ENCODE data around the gene MEF2D. TPM values are rescaled to one million over a fixed set of nuclear protein-coding genes. Genes with fewer than 3 reads are reported as not detected.
A peak's percentile ranks its signal among the peaks of the same experiment; 100 is the strongest.

MEF2D gene
- total RNA-seq, result 10.6 and 10.7 TPM in 2 replicates

GRCh38 chr1:156500543-156500792, at the start of gene MEF2D:
Gene MEF2D (minus strand): TSS chr1:156500775. CDS start chr1:156483292, 17,483 bp downstream.
- no peak for DNase-seq (ENCODE audit: low read depth)
- peak within 1 kb of the TSS; percentile 98 for H3K4me3 ChIP-seq (ENCODE audit: low read depth, low read length)
- TF ChIP-seq CTCF (conservative IDR thresholded peaks at IDR 0.05; ENCODE audit: low read depth, low read length), result no peak

- no peak for TF ChIP-seq CTCF (conservative IDR thresholded peaks at IDR 0.05; ENCODE audit: low read depth, low read length)
- H3K4me3 ChIP-seq (ENCODE audit: low read depth, low read length), result no peak overlapping the region
- DNase-seq (ENCODE audit: low read depth), result no peak
These were observed 49.8 kb upstream of the MEF2D start for GRCh38 chr1:156550346-156550745.

GRCh38 chr1:156549831-156550230, 49.3 kb upstream of the MEF2D start:
- no peak for DNase-seq (ENCODE audit: low read depth)
- TF ChIP-seq CTCF (conservative IDR thresholded peaks at IDR 0.05; ENCODE audit: low read depth, low read length), result no peak
- H3K4me3 ChIP-seq (ENCODE audit: low read depth, low read length), result no peak overlapping the region

GRCh38 chr1:156549390-156549789, 48.8 kb upstream of the MEF2D start:
- DNase-seq (ENCODE audit: low read depth), result no peak
- peak; percentile 8 for TF ChIP-seq CTCF (conservative IDR thresholded peaks at IDR 0.05; ENCODE audit: low read depth, low read length)
- H3K4me3 ChIP-seq (ENCODE audit: low read depth, low read length), result no peak overlapping the region

GRCh38 chr1:156547982-156548381, 47.4 kb upstream of the MEF2D start:
- no peak for DNase-seq (ENCODE audit: low read depth)
- no peak overlapping the region for H3K4me3 ChIP-seq (ENCODE audit: low read depth, low read length)
- TF ChIP-seq CTCF (conservative IDR thresholded peaks at IDR 0.05; ENCODE audit: low read depth, low read length), result no peak

GRCh38 chr1:156547434-156547833, 46.9 kb upstream of the MEF2D start:
- no peak for TF ChIP-seq CTCF (conservative IDR thresholded peaks at IDR 0.05; ENCODE audit: low read depth, low read length)
- H3K4me3 ChIP-seq (ENCODE audit: low read depth, low read length), result no peak overlapping the region
- DNase-seq (ENCODE audit: low read depth), result no peak

GRCh38 chr1:156546267-156546666, 45.7 kb upstream of the MEF2D start:
- DNase-seq (ENCODE audit: low read depth), result no peak
- TF ChIP-seq CTCF (conservative IDR thresholded peaks at IDR 0.05; ENCODE audit: low read depth, low read length), result no peak
- H3K4me3 ChIP-seq (ENCODE audit: low read depth, low read length), result no peak overlapping the region
